SHP77 treated with DMSO at 0.1 percent for 48 hours (cell line): ENCODE measurements around the gene SERHL2.
"Not testable (repeated sequence)": the region's sequence is repeated elsewhere in the genome, so short reads cannot be mapped to it uniquely, and the experiment has no call there.

Source experiments
- DNase-seq: peaks from one replicate; lab custom pipeline; 2025; lab: John Stamatoyannopoulos, UW

The SERHL2 gene

DNA sequence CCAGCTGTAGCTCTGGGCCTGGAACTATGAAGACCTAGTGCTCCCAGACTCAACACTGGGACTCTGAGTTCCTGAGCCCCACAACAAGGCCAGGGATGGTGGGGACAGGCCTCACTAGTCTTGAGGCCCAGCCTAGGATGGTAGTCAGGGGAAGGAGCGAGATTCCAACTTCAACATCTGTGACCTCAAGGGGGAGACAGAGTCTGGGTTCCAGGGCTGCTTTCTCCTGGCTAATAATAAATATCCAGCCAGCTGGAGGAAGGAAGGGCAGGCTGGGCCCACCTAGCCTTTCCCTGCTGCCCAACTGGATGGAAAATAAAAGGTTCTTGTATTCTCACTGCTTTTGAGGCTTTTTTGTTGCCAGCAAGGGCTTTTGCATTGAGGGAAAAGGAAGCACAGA is 20.3 kb downstream of the SERHL2 start:
- DNase-seq, result not testable (repeated sequence)

DNA sequence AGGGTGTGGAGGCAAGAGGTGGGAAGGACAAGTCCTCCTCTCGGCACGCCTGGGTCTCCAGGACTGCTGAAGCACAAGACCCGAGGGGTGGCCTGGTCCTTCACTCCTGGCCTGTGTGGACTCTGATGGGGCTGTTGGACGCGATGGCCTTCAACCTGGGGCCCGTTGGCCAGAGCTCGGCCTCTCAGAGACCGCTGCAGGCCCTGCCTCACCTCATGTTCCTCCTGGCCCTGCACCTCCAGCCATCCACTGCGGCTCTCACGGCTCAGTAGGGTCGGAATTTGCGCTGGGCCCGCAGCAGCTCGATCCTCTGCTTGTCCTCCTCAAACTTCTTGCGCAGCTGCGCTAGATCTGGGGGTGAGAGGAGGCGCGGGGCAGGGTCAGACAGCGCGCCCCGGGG is 20.7 kb downstream of the SERHL2 start:
- DNase-seq, result not testable (repeated sequence)

DNA sequence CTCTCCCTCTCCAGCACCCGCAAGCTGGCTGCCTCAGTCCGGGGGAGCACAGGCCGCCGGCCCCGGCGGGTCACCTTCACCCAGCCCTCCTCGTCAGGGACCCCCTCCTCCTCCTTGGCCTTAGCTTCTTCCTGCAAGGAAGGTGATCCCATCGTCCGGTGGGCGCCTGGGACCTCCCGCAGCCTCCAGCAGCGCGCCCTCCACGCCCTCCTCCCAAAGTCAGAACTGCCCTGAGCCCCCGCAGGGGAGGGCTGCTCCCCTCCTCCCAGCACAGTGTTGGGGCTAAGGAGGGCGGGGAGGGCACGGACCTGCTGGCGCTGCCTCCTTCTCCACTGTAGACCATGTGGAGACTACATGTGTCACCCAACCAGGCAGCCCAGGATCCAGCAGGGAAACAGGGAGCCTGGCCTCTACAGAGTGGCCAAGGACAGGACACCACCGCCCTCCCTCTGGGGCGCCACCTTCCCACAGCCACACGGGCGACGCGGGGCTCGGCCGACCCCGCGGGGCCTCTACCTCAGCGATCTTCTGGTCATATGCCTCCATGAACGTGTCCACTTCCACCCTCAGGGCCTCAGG is 22.3 kb downstream of the SERHL2 start:
- not testable (repeated sequence) for DNase-seq

DNA sequence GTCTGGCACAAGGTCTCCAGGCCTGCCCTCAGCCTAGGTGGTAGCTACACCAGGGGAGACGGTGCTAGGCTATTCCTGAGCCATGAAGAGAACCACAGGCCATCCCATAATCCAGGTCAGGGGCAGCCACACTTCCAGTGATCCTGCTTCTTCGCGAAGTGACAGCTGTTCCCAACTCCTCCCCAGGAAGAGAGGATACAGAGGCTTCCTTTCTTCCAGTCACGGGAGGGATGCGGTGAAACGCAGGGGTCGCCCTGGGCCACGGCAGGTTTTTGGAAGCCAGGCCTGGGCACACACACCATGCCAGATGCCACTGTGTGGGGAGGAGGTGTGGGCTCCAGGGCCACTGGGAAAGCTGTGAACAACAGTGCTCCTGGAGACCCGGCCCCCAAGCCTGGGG is 23.4 kb downstream of the SERHL2 start:
- DNase-seq, result not testable (repeated sequence)

DNA sequence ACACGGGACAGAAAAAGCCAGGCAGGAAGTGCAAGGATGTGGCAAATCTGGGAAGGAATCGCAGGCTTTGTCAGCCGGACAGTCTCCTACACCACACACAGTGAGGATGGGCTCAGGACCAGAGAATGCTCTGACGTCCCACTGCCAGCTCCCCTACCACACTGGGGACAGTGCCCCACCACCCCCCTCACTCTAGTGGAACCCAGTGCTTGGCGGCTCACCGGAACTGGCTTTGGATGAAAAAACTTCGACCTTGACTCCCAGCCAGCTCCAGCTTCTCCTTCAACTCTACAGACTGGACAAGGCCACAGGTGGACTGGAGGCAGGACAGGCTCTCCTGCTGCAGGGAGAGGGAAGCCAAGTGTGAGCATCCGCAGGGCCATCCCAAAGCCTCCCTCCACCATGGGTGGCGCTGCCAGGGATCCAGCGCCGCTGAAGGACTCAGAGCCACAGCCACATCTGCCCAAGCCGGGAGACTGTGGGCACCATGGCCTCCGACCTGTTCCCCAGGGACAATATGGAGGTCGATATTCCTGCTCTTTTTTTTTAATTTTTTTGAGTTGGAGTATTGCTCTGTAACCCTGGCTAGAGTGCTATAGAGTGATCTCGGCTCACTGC is 24.0 kb downstream of the SERHL2 start:
- no peak for DNase-seq

DNA sequence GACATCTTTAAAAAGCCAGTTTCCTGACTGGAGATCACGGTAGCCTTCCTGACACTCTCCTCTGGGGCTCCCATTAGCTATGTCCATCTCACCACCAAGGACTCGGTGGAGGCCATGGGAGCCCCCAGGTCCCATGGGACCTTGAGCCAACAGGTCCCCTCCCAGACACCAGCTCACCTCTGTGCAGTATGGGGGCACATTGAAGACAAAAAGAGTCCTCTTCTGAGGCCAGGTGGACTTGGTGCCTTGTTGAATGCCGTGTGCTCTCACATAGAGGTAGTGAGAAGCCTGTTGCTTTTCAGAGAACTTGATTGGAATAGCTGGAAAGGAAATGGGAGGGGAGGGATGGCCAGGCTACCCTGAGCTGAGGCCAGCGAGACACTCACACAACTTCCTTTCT is 26.3 kb downstream of the SERHL2 start:
- DNase-seq, result not testable (repeated sequence)

DNA sequence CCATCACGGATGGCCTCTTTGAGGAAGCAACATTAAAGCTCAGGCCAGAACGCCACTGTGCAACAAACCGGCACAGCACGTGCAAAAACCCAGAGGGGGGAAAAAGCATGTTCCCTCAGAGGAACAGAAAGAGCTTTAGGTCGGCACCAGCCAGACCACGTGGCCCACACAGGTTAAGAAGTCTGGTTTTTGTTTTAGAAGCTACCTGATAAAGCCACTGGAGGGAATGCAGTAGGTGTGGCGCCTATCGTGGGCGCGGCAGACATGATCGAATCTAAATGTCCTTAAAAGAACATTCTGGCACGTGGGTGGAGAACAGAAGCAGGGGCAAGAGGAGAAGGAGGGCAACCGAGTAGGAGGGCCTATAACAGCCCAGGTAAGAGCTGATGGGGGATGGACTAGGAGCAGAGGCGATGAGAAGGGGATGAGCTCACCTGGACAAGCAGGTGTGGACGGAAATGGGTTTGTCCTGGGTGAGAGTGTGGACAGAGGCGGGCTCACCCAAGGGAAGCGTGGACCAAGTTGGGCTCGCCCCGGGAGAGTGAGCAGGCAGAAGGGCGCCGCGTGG is 27.5 kb downstream of the SERHL2 start:
- DNase-seq, result not testable (repeated sequence)

DNA sequence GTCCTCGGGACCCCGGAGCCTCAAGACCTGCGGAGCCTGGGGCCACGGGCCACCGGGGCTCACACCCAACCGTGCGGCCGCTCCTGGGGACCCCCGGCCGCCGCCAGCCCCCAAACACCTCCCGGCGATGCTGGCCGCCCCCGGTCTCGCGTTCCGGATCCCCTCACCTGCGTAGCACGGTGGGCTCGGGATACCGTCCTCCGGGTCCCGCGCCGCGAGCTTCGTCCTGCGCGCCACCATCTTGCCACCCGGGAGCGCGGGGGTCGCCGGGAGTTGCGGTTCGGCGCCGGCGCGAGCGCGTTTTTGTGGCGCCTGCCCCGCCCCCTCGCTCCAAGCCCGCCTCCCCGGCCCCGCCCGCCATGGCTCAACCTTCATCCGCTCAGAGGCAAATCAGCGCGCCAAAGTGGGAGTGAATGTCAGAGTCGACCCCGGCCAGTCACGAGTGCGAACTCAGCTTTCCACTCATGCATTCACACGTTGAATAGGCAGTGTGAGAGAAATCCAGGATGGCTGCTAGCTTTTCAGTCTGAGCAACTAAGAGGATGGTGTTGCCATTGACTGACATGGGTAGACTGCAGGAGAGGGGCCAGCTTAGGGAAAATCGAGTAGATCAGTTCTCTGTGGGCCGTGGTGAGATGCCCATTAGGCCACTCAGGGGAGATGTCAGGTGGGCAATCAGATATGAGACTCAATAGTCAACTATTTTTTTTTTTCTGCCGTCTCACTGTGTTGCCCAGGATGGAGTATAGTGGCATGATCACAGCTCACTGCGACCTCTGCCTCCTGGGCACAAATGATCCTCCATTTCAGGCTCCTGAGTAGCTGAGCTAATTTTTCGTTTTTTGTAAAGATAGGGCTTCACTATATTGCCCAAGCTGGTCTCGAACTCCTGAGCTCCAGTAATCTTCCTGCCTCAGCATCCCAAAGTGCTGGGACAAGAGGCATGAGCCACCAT is 28.3 kb downstream of the SERHL2 start:
- DNase-seq, result no peak

DNA sequence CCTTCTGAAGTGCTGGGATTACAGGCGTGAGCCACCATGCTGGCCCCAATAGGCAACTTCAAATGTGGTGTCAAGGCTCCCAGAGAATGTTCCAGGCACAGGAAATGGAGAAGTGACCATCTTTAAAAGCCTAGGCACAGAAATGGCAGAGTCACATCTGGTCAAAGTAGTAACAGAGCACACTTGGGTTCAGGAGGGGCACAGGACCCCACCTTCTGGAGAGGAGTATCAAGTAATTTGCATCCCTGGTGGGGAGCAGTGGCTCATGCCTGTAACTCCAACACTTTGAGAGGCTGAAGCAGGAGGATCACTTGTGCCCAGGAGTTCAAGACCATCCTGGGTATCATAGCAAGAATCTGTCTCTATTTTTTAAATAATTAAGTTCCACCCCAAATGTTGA is 29.2 kb downstream of the SERHL2 start:
- no peak for DNase-seq

DNA sequence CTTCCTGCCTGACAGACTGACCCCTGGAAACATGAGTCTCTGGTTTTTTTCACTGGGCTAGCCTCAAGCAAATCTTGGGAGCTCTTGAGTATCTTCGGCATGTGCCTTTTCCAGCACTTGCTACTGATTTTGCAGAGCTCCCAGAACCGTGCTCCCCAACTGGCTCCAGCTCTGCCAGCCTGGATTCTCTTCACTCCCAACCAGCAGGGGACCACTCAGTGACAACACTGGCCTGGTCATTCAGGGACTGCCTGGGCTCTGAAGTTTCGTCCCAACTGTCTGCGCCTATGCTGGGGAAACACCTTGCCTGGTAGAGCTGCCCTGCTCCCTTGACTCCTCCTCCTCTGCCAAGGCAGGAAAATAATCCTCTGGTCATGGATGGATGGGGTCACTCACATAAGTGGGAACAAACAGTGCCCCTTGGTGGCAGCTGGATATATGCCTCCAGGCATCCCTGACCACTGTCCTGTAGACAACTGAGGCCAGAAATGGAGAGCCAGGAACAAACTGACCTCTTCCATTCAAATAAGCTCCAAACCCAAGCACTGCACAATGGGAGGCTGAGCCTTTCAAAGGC is 30.7 kb downstream of the SERHL2 start:
- DNase-seq, result no peak

DNA sequence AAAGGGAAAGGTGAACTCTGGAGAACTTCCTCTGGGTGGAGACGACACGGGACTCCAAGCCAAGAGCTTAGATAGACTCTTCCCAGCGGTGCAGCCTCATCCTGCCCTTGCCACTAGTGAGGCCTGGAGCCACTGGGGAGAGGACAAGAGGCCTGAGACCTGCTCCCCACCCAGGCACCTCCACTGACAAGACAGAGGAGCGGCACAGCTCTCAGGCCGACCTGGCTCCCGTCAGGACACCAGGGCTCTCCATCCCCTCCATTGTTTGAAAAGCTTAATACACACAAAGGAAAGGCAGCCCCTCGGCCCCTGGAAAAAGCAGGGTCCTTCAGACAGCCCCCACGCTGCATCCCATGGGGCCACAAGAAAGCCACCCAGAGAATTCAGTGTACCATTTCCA is 31.3 kb downstream of the SERHL2 start:
- no peak for DNase-seq

DNA sequence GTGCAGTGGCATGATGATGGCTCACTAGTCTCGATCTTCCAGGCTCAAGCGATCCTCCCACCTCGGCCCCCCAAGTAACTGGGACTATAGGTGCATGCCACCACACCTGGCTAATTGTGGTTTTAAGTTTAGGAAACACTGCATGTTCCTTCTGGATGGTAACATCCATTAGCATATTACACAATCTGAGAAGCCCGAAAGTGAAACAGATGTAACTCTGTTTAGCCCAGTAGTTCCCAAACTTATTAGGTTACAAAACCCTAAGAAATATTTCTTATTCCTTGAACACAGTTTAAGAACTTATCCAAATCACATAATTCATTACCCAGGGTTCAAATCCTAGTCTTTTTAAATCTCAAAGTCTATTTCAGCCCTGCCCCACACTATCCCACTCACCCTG is 32.6 kb downstream of the SERHL2 start:
- no peak for DNase-seq

DNA sequence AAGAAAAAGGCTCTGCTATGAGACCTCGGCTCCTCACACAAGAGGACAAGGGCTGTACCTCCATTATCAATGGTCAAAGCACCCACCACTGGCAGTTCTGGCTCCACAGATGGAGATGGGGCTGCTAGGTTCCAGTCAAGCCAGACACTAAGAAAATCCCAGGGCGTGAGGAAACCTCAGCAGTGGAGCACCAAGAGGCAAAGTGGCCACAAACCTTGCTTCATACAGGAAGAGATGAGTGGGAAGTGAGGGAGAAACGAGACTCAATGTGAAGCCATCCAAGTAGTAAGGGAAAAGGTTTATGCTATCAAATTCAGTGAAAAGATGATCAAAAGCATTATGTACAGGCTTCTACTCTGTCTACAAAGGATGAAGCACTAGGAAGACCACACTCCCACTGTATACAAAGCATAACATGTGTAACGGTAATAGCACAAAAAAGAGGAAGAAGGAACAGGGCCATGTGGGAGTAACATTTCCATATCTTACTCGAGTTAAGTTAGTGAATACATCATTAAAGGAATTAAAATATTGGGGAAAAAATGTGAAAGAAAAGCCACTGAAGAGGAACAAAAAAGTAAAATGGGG is 33.9 kb downstream of the SERHL2 start:
- no peak for DNase-seq

DNA sequence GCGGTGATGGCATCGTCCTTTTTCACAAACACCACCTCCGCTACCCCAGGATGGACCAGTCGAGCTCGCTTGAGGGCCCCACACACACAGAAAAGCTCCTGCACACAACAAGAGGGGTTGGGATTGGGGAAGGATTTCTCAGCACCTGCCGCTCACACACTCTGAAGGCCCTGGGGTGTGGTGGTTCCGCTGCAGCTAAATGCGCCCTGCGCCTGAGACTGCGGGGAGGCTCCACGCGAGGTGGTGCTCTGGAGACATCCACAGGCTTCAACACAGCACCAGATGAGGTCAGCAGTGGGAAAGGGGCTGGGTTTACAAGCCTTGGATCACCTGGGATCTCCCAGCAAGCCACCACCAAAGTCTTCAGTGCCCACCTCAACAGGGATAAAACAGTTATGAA is 38.2 kb downstream of the SERHL2 start:
- DNase-seq, result no peak

DNA sequence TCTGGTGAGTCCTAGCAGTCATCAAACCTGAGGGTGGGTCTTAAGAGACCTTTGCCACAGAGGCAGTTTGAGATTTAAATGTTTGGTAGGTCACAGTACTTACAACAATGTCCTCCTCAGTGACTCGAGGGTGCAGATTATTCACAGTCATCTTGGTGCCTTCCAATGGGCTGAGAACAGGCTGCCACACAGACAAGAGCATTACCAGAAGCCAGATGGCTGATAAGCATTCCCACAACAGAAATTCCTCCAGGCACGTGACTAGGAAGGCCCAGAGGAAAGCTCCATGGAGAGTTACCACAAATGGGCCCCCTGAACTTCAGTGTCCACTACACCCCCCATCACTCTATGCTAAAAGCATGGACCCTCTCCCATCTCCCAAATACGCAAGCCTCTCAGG is 41.7 kb downstream of the SERHL2 start:
- no peak for DNase-seq

DNA sequence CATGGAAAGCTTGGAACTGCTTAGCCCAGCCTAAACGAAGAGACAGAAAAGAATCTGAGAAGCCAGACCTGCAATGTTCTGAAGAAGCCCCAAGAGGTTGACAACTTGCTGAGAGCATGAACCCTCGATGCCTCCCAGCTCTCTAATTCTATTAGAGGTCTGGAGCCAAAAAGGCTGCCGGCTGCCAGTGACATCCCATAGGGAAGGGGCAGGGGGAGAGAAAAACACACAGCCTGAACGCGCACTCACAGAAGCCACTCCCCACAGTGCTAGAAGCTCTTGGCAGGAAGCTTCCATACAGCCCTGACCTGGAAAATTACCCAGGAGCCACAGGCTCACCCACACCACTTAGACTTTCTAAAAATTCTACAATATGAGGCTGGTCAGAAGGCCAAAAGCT is 42.6 kb downstream of the SERHL2 start:
- no peak for DNase-seq

DNA sequence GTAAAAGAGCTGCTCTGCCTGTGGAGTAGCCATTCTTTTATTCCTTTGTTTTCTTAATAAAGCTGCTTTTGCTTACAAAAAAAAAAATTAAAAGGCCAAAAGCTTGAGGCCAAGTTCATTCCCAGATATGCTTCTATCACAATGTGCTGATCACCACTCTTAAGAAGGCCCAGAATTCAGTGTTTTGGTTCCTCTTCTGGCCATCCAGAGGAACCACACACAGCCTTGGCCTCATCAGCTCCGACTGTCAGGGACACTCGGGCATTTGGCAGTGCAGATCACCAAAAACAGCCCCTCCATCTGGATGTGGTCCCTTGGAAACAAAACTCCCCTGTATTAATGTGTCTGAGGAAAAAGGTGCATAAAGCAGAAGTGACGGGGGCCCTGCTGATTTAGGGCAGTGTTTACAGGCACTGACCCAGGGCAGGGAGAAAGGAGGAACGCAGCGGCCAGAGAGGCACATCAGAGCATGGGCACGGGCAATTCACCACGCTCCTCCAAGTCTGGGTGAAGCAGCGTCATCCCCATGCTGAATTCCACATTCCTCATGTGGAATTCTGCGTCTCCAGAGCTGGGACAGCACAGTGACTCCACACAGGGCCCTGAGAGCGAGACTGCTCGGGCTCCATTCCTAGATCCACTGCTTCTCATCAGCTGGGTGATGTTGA is 43.2 kb downstream of the SERHL2 start:
- no peak for DNase-seq

DNA sequence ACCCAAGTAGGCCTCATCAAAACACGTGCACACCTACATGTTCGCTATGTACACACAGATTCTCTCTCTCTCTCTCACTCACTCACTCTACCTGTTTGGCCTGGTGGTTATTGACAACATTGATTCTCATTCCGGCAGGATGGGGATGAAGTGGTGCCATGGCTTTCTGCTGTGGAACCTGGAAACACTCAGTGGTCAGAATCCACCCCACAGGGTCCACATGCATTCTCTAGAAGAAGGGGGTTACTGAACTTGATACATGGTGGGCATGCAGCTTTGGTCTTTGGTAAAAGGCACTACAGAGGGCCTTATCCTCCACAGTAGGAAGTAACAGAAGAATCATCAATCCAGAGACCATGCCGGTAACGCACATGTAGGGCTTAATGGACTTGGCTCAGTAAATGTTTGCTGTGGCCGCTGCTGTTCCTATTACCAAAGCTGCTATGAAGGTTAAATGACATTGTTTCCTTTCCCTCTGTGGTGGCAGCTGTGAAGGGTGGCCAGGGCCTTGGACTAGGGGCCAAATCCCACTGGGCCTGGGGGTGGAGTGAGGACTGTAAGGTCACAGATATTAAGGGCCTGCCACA is 48.2 kb downstream of the SERHL2 start:
- no peak for DNase-seq

DNA sequence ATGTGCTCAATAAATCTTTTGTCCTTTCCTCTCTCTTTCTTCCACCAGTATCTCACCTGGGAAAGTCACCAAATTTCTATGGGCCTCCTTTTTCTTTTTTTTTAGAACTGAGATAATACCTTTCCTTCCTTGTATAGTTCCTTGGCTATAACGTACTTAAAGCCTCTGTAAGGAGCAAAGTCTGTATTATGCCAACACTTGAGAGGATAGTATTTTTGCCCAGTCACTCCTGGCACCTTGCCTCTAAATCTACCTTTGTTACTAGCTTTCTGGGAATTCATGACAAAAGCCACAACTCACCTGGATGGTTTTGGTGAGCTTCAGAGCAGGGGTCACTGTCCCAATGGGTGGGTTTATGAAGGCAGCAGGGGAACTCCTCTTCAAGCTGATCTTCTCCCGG is 48.7 kb downstream of the SERHL2 start:
- DNase-seq, result no peak

DNA sequence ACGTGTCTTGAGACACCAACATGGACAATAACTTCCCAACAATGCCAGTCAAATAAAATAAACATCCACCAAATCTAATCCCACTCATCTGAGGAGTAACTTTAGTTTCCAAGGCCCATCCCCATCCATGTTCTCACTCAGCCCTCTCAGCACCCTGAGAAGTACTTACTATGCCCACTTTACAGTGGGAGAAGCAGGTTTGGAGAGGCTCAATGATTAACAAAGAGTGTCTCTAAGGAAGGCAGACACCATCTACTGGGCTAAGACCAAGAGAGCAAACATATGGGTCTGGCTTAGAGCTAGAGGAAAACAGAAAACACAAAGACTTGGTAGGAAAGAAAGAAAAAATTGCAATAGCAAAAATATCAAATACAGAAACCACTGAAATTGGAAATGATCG is 49.7 kb downstream of the SERHL2 start:
- DNase-seq, result no peak

DNA sequence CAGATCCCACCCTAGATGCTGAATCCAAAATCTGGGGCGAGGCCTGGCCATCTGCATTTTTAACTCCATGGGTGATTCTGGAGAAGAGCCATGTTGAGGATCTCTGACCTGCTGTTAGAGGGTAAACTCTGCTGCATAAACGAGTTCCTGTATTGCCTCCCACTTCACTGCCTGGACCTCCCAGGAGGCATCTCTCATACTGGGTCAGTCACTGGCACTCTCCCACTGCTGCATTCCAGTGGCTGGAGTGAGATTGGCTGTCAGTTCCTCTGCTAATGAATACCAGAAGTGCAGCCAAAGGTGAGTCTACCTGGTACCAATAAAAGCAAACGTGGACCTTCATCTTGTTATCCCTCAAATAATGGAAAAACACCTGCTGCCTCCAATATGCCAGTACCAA is 50.6 kb downstream of the SERHL2 start:
- no peak for DNase-seq
